OCI-LY7 (cell line): Measurements from ENCODE around the gene RTP2.

Experiments used
- EZH2phosphoT487 ChIP-seq: fragments of 200-600 bp; sonication (generic); IDR thresholded peaks from 2 replicates; pipeline ENCODE4 v1.6.1; 2018; ENCODE audit warnings: low read depth, borderline replicate concordance, mild to moderate bottlenecking, mixed run types, antibody characterized with exemption, low read length, moderate library complexity, mixed read lengths
- TF ChIP-seq, protein P1 (sequence below): fragments of 200-600 bp; sonication (generic); conservative IDR thresholded peaks from 2 replicates; pipeline ENCODE4 v1.5.1; 2014; ENCODE audit warnings: mild to moderate bottlenecking, antibody characterized with exemption, low read length, moderate library complexity, mixed read lengths

DNA sequence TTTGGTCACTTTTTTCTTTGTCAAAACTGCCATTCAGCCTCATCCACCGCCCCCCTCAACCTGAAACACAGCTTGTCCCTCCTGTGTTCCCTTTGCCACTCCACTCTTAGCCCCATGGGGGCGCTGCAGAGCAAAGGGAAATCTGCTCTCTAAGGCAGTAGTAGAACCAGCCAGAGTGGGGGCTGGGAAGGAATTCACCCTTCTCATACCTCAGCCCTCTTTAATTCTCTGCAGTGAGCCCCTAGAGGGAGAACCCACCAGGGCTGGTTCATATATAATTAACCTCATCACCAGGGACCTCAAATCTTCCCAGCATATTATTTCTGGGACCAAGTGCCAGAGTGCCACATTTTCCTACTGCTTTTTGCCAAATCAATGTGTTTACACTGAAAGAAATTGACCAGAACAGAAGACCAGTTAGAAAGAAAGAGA, 45.7 kb upstream of the RTP2 start:
- TF ChIP-seq, protein P1, sequence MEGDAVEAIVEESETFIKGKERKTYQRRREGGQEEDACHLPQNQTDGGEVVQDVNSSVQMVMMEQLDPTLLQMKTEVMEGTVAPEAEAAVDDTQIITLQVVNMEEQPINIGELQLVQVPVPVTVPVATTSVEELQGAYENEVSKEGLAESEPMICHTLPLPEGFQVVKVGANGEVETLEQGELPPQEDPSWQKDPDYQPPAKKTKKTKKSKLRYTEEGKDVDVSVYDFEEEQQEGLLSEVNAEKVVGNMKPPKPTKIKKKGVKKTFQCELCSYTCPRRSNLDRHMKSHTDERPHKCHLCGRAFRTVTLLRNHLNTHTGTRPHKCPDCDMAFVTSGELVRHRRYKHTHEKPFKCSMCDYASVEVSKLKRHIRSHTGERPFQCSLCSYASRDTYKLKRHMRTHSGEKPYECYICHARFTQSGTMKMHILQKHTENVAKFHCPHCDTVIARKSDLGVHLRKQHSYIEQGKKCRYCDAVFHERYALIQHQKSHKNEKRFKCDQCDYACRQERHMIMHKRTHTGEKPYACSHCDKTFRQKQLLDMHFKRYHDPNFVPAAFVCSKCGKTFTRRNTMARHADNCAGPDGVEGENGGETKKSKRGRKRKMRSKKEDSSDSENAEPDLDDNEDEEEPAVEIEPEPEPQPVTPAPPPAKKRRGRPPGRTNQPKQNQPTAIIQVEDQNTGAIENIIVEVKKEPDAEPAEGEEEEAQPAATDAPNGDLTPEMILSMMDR = peak; percentile 99
- TF ChIP-seq EZH2phosphoT487 = no peak
